Ramos (cell line): ENCODE data around the gene ADAMTS13.

Source experiments
- in situ Hi-C: fragments of 300-500 bp; cut with MboI; formaldehyde crosslinking; loops from one replicate; pipeline ENCODE4 v1.14.3; 2022; ENCODE audit warnings: low sequenced_read_pairs; ENCODE audit not compliant: unreplicated experiment

Gene ADAMTS13

DNA sequence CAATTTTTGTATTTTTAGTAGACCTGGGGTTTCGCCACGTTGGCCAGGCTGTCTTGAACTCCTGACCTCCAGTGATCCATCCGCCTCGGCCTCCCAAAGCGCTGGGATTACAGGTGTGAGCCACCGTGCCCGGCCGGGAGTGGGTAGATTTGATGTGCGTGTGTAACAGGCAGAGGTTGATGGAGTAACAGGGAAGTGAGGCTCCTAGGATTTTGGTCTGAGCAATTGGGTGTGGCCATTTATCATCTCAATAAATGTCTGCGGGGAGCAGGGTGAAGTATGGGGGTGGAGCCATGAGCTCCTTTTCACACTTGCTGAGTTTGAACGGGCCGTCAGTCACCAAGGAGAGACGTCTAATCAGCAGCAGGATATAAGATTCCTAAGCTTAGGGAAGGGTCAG is 3.2 kb upstream of the ADAMTS13 start:
- in situ Hi-C loops = no loop called here

DNA sequence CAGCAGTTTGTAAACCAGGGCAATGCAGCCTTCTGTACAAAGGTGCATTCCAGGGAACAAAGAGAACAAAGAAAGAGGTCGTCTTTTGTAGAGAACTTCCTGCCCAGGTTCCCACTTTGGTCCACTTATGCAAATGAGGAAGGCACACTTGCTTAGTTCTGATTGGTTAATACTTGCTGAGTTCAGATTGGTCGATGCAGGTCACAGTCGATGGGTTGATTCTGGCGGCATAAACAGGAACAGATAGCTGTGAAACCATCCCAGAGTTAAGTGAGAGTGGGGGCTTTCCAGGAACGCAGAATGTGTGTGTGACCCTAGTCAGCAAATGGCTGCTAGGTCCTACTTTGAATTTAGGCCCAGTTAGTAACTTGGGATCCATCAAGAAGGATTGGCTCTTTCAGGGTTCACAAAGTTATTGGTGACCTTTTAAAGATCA is 1.8 kb upstream of the ADAMTS13 start:
- in situ Hi-C loops = no loop called here

DNA sequence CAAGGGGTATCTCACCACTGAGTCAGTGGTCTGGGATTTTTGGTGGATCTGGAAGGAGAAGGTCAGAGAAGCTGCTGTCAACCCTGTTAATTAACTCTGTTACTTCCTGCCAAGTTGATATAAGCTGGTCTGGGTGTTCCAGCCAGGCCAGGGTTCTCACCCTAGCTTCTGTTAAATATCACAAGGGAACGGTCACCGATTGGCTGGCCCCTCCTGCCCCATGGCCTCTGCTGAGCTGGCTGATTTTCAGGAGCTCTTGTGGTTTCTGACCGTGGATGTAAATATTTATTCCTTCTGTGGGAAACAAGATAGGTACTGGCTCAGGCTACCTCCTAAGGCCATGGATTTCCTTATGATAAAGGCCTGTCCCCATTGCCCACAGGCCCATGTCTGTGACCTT is 1.0 kb downstream of the ADAMTS13 start:
- in situ Hi-C loops = no loop called here

DNA sequence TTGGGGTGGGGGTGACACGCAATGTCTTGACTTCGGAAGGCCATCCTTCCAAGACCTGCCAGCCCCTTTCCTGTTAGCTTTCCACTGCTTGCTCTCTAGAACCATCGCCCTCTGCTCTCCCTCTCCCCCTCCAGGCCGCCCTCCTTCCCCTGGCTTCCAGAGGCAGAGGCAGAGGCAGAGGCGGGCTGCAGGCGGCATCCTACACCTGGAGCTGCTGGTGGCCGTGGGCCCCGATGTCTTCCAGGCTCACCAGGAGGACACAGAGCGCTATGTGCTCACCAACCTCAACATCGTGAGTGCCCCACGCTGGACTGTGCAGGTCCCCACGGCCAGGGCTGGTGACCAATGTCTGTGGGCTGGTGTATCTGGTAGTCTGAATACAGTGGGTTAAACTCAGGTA is 2.0 kb downstream of the ADAMTS13 start:
- in situ Hi-C loops = no loop called here

DNA sequence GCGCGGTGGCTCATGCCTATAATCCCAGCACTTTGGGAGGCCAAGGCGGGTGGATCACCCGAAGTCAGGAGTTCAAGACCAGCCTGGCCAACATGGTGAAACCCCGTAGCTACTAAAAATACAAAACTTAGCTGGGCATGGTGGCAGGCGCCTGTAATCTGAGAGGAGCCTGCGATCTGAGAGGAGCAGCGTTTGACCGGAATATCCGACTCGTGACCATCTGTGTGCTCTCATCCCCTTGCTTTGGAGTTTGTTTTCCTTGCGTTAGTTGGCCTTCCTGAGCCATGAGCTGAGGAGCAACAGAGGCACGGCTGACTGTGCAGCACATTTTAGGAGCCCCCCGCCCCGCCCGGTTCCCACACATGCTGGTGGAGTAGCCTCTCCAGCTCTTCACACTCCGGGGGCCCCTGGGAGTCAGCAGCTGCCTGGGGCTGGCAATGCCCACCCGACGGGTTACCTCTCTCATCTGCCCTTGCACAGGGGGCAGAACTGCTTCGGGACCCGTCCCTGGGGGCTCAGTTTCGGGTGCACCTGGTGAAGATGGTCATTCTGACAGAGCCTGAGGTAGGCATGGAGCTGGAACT is 3.0 kb downstream of the ADAMTS13 start:
- in situ Hi-C loops = no loop called here

DNA sequence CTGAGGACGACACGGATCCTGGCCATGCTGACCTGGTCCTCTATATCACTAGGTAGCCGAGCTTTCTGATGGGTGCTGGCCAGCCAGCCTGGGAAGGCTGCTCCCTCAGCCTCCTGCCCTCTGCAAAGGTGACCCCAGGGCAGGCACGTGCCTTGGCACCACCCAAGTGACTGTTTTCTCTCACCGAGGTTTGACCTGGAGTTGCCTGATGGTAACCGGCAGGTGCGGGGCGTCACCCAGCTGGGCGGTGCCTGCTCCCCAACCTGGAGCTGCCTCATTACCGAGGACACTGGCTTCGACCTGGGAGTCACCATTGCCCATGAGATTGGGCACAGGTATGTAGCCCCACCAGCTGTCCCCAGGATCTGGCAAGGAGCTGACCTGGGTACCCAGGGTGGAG is 3.8 kb downstream of the ADAMTS13 start:
- in situ Hi-C loops = no loop called here

DNA sequence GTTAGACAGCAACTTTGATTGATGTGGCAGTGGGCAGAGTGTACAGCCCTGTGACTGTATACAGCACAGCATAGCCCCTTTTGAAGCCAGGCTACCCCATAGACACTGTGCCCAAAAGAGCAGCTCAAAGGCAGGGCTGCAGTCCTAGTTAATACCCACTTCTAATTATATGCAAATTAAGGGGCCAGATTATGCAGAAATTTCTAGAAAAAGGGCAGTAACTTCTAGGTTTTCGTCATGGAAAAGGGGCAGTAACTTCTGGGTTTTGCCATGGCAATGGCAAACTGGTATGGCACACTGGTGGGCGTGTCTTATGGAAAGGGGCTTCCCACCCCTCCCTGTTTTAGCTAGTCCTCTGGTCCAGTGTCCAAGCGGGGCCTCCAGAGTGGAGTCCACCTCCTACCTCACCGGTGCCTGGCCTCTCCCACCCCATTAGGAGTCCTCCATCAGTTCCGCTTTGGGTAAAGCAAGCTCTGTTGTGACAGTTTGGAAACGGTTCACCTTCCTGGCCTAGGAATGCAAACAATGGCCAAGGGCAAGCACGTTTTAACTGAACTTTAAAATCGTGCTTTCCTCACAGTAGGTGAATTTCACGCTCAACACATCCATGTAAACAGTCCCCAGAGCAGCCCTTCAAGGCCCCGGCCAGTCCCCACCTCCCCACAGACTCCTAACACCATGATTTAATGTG is 5.6 kb downstream of the ADAMTS13 start:
- in situ Hi-C loops = no loop called here

DNA sequence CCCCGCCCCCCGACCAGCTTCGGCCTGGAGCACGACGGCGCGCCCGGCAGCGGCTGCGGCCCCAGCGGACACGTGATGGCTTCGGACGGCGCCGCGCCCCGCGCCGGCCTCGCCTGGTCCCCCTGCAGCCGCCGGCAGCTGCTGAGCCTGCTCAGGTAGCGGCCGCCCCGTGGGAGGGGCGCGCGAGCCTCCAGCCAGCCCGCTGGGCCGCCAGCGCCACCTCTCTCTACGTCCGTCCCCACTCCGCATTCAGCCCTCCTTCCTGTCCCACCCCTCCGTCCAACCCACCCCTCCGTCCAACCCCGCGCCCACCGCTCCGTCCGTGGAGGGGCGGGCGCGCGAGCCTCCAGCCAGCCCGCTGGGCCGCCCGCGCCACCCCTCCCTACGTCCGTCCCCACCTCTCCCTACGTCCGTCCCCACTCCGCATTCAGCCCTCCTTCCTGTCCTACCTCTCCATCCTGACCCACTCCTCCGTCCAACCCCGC is 6.5 kb downstream of the ADAMTS13 start:
- in situ Hi-C loops = no loop called here

DNA sequence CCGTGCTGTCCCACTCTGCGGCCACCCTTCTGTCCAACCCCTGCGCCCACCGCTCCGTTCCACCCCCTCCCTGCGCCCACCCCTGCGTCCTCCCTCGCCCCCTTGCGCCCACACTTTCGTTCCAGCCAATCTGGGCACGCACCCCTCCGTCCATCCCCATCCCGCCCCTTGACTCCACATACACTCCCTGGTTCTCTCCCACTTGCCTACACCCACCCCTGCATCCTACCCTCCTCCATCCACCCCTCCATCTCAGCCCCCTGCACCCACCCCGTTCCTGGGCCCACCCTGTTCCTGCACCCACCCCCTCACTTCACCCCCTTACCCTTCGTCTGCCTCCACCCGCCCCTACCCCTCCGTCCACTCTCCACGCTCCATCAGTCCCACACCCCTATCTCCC is 7.0 kb downstream of the ADAMTS13 start:
- in situ Hi-C loops = no loop called here

DNA sequence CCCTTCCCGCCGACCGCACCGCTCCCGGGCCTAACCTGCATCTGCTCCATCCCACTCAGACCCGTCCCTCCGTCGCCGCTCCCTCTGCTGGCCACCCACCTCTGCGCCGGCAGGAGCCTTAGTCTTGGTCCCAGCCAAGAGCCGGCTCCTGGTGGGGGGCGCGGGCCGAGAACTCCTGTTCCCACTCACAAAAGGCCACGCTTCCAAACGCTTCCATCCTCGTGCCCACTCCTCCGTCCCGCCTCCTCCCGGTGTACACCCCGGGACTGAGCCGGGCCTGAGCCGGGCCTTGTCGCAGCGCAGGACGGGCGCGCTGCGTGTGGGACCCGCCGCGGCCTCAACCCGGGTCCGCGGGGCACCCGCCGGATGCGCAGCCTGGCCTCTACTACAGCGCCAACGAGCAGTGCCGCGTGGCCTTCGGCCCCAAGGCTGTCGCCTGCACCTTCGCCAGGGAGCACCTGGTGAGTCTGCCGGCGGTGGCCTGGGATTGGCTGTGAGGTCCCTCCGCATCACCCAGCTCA is 7.5 kb downstream of the ADAMTS13 start:
- in situ Hi-C loops = no loop called here

DNA sequence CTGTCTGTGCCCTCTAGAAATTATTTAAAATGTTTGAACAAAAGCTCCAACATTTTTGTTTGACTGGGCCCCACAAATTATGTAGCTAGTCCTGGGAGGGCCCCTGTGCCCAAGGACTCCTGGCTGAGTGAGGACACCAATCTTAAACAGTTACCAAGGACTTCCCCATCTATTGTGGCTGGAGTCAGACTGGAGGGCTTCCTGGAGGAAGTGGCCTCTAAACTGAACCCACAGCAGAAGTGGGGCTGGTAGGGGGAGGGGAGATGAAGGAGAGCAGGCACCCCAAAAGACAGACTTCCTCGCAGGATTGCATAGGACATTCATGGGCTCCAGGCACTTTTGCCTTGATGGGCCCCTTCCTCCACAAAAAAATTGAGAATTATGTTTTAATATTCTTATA is 8.1 kb downstream of the ADAMTS13 start:
- in situ Hi-C loops = no loop called here

DNA sequence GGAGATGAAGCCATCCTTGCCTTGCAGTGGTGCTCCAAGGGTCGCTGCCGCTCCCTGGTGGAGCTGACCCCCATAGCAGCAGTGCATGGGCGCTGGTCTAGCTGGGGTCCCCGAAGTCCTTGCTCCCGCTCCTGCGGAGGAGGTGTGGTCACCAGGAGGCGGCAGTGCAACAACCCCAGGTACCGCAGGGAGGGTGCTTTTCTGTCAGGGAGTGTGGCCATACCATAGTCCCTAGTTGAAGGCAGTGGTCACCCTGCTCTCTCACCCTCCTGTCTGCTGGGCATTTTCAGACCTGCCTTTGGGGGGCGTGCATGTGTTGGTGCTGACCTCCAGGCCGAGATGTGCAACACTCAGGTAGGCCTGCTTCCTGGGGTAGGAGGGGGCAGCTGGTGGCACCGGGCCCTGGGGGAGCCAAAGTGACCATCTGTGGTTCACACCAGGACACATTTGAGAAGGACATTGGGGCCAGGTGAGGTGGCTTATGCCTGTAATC is 11.2 kb downstream of the ADAMTS13 start:
- in situ Hi-C loops = no loop called here

DNA sequence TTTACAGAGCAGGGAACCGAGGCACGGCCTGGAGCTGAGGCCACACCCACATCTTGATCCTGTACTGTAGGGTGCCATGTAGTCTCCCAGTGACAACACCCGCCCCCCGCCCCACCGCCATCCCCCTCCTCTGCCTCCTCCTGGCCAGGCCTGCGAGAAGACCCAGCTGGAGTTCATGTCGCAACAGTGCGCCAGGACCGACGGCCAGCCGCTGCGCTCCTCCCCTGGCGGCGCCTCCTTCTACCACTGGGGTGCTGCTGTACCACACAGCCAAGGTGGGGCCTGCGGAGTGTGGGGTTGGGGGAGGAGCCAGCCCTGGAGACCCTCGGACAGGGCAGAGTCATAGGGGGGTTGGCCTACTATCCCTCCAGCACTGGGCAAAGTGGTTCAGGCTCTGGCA is 14.5 kb downstream of the ADAMTS13 start:
- in situ Hi-C loops = no loop called here

DNA sequence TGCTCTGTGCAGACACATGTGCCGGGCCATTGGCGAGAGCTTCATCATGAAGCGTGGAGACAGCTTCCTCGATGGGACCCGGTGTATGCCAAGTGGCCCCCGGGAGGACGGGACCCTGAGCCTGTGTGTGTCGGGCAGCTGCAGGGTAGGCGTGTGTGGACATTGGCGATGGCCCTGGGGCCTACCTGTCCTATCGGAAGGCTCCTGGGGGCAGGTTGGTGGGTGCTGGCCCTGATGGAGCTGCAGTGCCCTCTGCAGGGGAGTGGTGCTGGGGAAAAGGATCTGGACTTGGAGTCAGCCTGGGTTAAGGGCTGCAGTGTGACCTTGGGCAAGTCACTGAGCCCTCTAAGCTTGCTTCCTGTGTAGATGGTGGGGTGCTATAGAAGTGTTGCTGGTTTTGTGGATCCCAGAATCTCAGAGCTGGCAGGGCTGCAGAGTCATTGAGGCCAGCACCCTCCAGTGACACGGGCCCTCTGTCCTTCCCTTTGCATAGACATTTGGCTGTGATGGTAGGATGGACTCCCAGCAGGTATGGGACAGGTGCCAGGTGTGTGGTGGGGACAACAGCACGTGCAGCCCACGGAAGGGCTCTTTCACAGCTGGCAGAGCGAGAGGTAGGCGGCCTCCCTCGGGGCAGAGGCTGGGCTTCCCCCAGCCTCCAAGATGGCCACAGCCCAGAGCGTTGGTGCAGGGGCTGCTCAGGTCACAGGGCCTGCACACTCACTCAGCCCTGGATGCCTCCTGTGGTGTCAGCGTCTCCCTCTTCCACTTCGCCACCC is 15.8 kb downstream of the ADAMTS13 start:
- in situ Hi-C loops = no loop called here

DNA sequence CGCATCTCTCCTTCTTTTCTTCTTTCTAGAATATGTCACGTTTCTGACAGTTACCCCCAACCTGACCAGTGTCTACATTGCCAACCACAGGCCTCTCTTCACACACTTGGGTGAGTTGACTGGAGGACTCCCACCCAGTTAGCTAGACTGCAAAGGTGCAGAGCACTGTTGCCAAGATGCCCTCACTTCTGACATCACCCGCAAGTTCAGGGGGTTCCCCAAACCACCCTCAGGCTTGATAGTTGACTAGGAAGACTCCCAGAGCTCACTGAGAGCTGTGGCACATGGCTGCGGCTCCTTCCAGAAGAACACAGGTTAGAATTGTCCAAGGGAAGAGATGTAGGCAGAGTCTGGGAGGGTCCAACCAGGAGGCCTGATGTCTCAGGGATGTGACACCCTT is 17.2 kb downstream of the ADAMTS13 start:
- in situ Hi-C loops = no loop called here

DNA sequence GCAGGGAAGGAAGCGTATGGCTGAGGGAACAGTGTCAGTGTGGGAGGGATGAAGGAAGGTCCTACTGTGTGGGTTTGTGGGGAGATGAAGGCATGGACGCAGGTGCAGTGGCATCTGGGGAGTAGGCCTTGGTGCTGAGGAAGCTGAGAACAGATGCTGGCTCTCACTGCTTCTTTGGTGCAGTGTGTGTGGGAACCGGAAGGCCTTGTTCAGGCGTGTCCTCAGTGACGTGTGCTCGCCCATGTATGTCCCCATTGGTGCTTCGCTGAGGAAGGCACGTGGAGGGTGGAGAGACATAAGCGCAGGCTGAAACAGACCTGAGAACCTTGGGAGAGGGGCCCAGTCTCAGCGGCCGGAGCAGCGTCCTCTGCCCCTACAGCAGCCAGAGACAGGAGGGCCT is 18.7 kb downstream of the ADAMTS13 start:
- in situ Hi-C loops = no loop called here

DNA sequence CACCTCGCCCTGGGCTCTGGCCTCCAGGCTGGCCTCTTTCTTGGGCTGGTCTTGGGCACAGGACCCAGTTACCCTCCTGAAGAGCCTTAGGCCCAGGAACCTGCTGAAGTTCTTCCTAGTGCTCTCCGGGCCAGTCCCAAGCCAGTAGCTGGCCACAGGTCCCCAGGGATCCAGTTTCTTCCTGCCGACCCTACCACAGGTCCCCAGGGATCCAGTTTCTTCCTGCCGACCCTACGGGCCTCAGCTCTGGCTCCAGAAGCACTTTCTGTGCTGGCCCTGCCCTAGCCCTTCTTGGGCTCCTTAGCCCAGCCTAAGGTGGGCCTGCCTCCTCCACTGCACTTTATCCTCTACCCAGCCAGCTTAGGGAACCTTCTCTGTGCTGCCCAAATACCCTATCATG is 19.4 kb downstream of the ADAMTS13 start:
- in situ Hi-C loops = no loop called here

DNA sequence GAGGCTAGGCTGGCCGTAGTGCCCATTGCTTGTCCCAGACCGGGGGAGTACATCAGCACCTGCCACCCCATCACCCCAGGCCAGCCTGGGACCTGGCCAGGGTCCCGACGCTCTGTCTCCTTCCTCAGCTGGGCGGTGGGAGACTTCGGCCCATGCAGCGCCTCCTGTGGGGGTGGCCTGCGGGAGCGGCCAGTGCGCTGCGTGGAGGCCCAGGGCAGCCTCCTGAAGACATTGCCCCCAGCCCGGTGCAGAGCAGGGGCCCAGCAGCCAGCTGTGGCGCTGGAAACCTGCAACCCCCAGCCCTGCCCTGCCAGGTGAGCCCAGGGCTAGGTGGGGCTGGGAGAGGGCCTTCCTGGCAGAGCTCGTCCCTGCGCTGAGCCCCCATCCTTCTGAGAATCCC is 21.1 kb downstream of the ADAMTS13 start:
- in situ Hi-C loops = no loop called here

DNA sequence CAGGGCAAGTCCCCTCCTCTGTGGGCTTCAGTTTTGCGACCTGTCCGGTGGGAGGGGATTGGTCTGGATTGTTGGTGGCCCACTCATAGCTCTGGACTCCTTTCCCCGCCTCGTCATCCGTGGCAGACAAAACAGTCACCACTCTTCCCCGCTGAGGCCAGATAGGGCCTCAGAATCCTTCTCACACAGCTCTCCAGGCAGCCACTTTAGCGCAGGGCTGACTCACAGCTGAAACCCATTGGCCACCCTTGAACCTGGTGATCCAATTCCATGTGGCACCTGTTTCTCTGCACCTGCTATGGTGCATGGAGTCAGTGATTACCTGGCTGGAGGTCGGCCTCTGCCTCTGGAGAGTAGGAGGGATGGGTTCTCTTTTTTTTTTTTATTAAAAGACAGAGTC is 21.8 kb downstream of the ADAMTS13 start:
- in situ Hi-C loops = no loop called here

DNA sequence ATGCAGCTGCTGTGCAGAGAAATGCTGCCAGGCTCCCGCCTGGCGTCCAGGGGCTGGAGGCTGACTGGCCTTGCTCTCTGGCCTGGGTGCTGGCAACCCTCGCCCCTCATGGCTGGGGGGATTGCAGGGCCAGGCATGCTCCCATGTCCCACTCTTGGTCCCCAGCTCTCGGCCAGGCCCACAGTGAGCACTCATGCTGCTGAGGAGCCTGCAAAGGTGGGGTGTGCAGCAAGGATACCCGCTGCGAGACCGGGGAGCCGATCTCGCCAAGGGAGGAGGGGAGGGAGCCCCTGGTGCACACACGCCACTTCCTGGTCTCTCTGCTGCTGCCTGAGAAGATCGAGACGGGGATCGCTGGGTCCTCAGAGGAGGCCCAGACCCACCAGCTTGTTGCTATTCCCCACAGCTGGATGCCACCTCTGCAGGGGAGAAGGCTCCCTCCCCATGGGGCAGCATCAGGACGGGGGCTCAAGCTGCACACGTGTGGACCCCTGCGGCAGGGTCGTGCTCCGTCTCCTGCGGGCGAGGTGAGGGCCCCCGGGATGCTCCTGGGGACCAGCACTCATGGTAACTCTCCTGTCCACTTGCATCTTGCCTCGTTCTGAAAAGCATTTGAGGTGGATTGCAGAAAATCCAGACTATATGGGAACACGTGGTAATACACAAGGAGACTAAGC is 23.3 kb downstream of the ADAMTS13 start:
- in situ Hi-C loops = no loop called here
